K562 (cell line): ENCODE data around the gene TEX54. TPM values are rescaled to one million over a fixed set of nuclear protein-coding genes. Genes with fewer than 3 reads are reported as not detected.

Experiments
- ARNT ChIP-seq, 2 experiments: fragments of 450-650 bp; IDR thresholded peaks; 2 replicates each; pipeline ENCODE4 v1.6.1; 2016; ENCODE audit warnings: mild to moderate bottlenecking in 1 of 2
- ASH1L ChIP-seq: fragments of 450-650 bp; IDR thresholded peaks from 2 replicates; pipeline ENCODE4 v1.6.1; 2018; ENCODE audit warnings: borderline replicate concordance, mild to moderate bottlenecking, low read depth; ENCODE audit not compliant: partially characterized antibody
- BACH1 ChIP-seq: fragments of 200-800 bp; sonication (Bioruptor generic); IDR thresholded peaks from 2 replicates; pipeline ENCODE4 v1.6.1; 2016; ENCODE audit warnings: missing genetic modification characterization, missing compliant biosample characterization
- C11orf30 ChIP-seq: fragments of 450-650 bp; IDR thresholded peaks from 2 replicates; pipeline ENCODE4 v1.6.1; 2016; ENCODE audit warnings: low read depth, mild to moderate bottlenecking
- CBX5 ChIP-seq: IDR thresholded peaks from 2 replicates; pipeline ENCODE4 v1.6.1; 2014; ENCODE audit warnings: low read depth, borderline replicate concordance
- CBX8 ChIP-seq: fragments of 200-600 bp; sonication (generic); IDR thresholded peaks from 2 replicates; pipeline ENCODE4 v1.6.1; 2012; ENCODE audit warnings: borderline replicate concordance, mixed run types, low read depth, mild to moderate bottlenecking, moderate library complexity, mixed read lengths, low read length, control low read depth, inconsistent platforms; ENCODE audit not compliant: poor library complexity, severe bottlenecking; ENCODE audit errors: extremely low read depth
- CCNT2 ChIP-seq: IDR thresholded peaks from 2 replicates; pipeline ENCODE4 v1.6.1; 2011; ENCODE audit warnings: borderline replicate concordance, low read depth, mild to moderate bottlenecking, moderate library complexity, mixed read lengths, low read length; ENCODE audit not compliant: insufficient read length; ENCODE audit errors: extremely low read depth
- CHD4 ChIP-seq: fragments of 200-600 bp; sonication (generic); IDR thresholded peaks from 3 replicates; pipeline ENCODE4 v1.6.1; 2012; ENCODE audit warnings: low read depth, mild to moderate bottlenecking, mixed read lengths, low read length, inconsistent platforms; ENCODE audit not compliant: insufficient read depth, insufficient replicate concordance, poor library complexity, severe bottlenecking
- ERF ChIP-seq: fragments of 450-650 bp; formaldehyde crosslinking; IDR thresholded peaks from 2 replicates; pipeline ENCODE4 v1.4.0; 2020; ENCODE audit warnings: mild to moderate bottlenecking, mixed read lengths
- GABPA ChIP-seq: fragments of 200-800 bp; sonication (Bioruptor generic); conservative IDR thresholded peaks from 2 replicates; pipeline ENCODE4 v1.6.1; 2016; ENCODE audit warnings: low read depth, missing genetic modification characterization, missing compliant biosample characterization
- GATAD2B ChIP-seq: fragments of 450-650 bp; IDR thresholded peaks from 2 replicates; pipeline ENCODE4 v1.6.1; 2017; ENCODE audit warnings: mild to moderate bottlenecking, borderline replicate concordance
- HMGXB4 ChIP-seq: sonication (generic); formaldehyde crosslinking; IDR thresholded peaks from 2 replicates; pipeline ENCODE4 v1.8.1; 2023; ENCODE audit warnings: mild to moderate bottlenecking, missing genetic modification reagents
- KDM1A ChIP-seq, 2 experiments: fragments of 450-650 bp; IDR thresholded peaks; 2 replicates each; pipeline ENCODE4 v1.6.1; 2016; ENCODE audit warnings: mild to moderate bottlenecking in 2 of 2
- KDM2B ChIP-seq: fragments of 250-450 bp; sonication (Bioruptor Pico); IDR thresholded peaks from 2 replicates; pipeline ENCODE4 v1.8.0; 2021; ENCODE audit warnings: mild to moderate bottlenecking, moderate library complexity
- KLF1 ChIP-seq: fragments of 450-650 bp; IDR thresholded peaks from 2 replicates; pipeline ENCODE4 v1.6.1; 2016; ENCODE audit warnings: missing genetic modification characterization, missing compliant biosample characterization
- L3MBTL2 ChIP-seq: fragments of 450-650 bp; IDR thresholded peaks from 2 replicates; pipeline ENCODE4 v1.6.1; 2016; ENCODE audit warnings: mild to moderate bottlenecking, moderate library complexity
- LCOR ChIP-seq: sonication (generic); formaldehyde crosslinking; IDR thresholded peaks from 2 replicates; pipeline ENCODE4 v1.8.0; 2022; ENCODE audit warnings: mild to moderate bottlenecking, missing genetic modification reagents
- MCM3 ChIP-seq: fragments of 450-650 bp; IDR thresholded peaks from 2 replicates; pipeline ENCODE4 v1.6.1; 2016
- POLR2H ChIP-seq: IDR thresholded peaks from 2 replicates; pipeline ENCODE4 v1.6.1; 2016; ENCODE audit warnings: missing genetic modification characterization, low read depth, mild to moderate bottlenecking, control low read depth, missing compliant biosample characterization, moderate library complexity
- POLR3A ChIP-seq: IDR thresholded peaks from 2 replicates; pipeline ENCODE4 v1.6.1; 2011; ENCODE audit warnings: borderline replicate concordance, mild to moderate bottlenecking, moderate library complexity; ENCODE audit not compliant: insufficient read length, insufficient read depth; ENCODE audit errors: extremely low read depth
- TCFL5 ChIP-seq: fragments of 250-450 bp; sonication (Bioruptor Pico); conservative IDR thresholded peaks from 2 replicates; pipeline ENCODE4 v1.6.1; 2021; ENCODE audit warnings: mild to moderate bottlenecking, moderate library complexity, matching md5 sums
- TFAP4 ChIP-seq: sonication (generic); formaldehyde crosslinking; IDR thresholded peaks from 2 replicates; pipeline ENCODE4 v1.8.0; 2022; ENCODE audit warnings: missing genetic modification reagents, mild to moderate bottlenecking, moderate library complexity, borderline replicate concordance
- ZNF184 ChIP-seq: sonication (generic); formaldehyde crosslinking; IDR thresholded peaks from 2 replicates; pipeline ENCODE4 v1.5.0; 2020; ENCODE audit warnings: missing genetic modification reagents
- ZNF695 ChIP-seq: fragments of 450-650 bp; formaldehyde crosslinking; IDR thresholded peaks from 2 replicates; pipeline ENCODE4 v1.4.0; 2020; ENCODE audit warnings: mild to moderate bottlenecking, moderate library complexity
- polyA plus RNA-seq, 8 experiments: library from polyadenylated mRNA; depleted of rRNA in 4 of 8; stranded (reverse) in 5 of 8; unstranded in 3 of 8; fragments of >200 nt; fragmentation: Nextera tagmentation in 2 of 8; fragmentation: Illumina TruSeq in 1 of 8; extraction: Ambion mirVana in 2 of 8; extraction: Trizol in 1 of 8; gene quantifications; 2 replicates each; pipeline versions ENCODE4 v1.2.1 to v1.2.3, GENCODE V29; 2011 to 2014; ENCODE audit warnings: inconsistent platforms in 1 of 8, missing spikeins in 1 of 8
- total RNA-seq, 7 experiments: library from RNA; depleted of rRNA in 6 of 7; stranded (reverse); fragments of >200 nt in 6 of 7; fragmentation: Illumina TruSeq in 2 of 7; extraction: Trizol in 2 of 7; gene quantifications; 2 replicates each; pipeline versions ENCODE4 v1.2.1 to v1.2.3, GENCODE V29; 2011 to 2021; ENCODE audit warnings: low replicate concordance in 1 of 7

The TEX54 gene
- total and polyA plus RNA-seq, 9 of the 15 experiments (the other 6 are each of a cell fraction or from before 2014, with no cell fraction given): not detected

- TF ChIP-seq TCFL5 (CRISPR knock-in tag): no peak
- TF ChIP-seq ZNF184 (CRISPR knock-in tag): no peak
- peak; percentile 97 for TF ChIP-seq GABPA (tag)
- no peak for TF ChIP-seq KDM2B (CRISPR knock-in tag)
- no peak for TF ChIP-seq CBX5
- TF ChIP-seq ZNF695: no peak
- no peak for TF ChIP-seq MCM3
- no peak for TF ChIP-seq CHD4
- peak; percentile 21 for TF ChIP-seq CCNT2
- no peak for TF ChIP-seq POLR3A
- peak; percentile 88; the same call in 1 of the 2 replicates for TF ChIP-seq LCOR (CRISPR knock-in tag)
- peak; percentile 94 for TF ChIP-seq ASH1L
- TF ChIP-seq TFAP4 (CRISPR knock-in tag): peak; percentile 92
- TF ChIP-seq CBX8: no peak
- TF ChIP-seq L3MBTL2: no peak; the same call in 1 of the 2 replicates
- no peak for TF ChIP-seq KDM1A (IDR thresholded peaks at IDR 0.05)
- no peak for TF ChIP-seq BACH1
- 0 out of 4 replicates have a peak, but pooled peaks of 1 of the 2 experiments have one; percentile 6 for TF ChIP-seq ARNT (IDR thresholded peaks at IDR 0.05)
- peak; percentile 87 for TF ChIP-seq POLR2H (tag)
- peak; percentile 38; the same call in 1 of the 2 replicates for TF ChIP-seq C11orf30
- no peak for TF ChIP-seq KLF1
- TF ChIP-seq GATAD2B: no peak
- TF ChIP-seq HMGXB4 (CRISPR knock-in tag): no peak
- TF ChIP-seq ERF (CRISPR knock-in tag): no peak
Observed at GRCh38 chr11:62831520-62832335, 913 bp downstream of the TEX54 start, which contains the start of gene STX5 (continued).
